ENCODE measurements around the gene SKIC2.
"Not testable (repeated sequence)": the region's sequence is repeated elsewhere in the genome, so short reads cannot be mapped to it uniquely, and the experiment has no call there.

The SKIC2 gene

DNA sequence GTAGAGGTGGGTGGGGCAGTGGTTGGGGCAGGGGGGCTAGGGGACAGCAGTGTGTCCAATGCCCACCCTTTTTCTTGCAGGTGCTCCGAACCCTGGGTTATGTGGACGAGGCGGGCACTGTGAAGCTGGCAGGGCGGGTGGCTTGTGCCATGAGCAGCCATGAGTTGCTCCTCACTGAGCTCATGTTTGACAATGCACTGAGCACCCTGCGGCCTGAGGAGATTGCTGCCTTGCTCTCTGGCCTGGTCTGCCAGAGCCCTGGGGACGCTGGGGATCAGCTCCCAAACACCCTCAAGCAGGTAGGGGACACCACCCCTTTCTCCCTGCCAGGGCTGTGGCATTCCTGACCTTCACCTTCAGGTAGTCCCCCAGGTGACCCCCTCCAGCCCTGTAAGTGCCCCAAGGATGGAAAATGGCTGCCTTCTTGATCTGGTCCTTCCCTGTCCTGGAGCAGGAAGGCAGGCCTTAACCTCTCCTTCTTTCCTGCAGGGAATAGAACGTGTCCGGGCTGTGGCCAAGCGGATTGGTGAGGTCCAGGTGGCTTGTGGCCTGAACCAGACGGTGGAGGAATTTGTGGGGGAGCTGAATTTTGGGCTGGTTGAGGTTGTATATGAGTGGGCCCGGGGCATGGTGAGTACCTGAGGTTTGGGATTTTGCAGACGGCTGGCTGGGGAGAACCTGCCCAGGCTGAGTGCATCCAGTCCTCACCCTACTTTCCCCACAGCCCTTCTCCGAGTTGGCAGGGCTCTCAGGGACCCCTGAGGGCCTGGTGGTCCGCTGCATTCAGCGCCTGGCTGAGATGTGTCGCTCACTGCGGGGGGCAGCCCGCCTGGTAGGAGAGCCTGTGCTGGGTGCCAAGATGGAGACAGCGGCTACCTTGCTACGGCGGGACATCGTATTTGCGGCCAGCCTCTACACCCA, 10.1 kb downstream of the SKIC2 start:
- in situ Hi-C loops (cut with HindIII; ENCODE audit: low sequenced_read_pairs), result no loop called here

- in situ Hi-C loops (cut with HindIII; ENCODE audit: low sequenced_read_pairs), result no loop called here
Measured at GRCh38 chr6:31969712-31970603, 11.0 kb downstream of the SKIC2 start.

DNA sequence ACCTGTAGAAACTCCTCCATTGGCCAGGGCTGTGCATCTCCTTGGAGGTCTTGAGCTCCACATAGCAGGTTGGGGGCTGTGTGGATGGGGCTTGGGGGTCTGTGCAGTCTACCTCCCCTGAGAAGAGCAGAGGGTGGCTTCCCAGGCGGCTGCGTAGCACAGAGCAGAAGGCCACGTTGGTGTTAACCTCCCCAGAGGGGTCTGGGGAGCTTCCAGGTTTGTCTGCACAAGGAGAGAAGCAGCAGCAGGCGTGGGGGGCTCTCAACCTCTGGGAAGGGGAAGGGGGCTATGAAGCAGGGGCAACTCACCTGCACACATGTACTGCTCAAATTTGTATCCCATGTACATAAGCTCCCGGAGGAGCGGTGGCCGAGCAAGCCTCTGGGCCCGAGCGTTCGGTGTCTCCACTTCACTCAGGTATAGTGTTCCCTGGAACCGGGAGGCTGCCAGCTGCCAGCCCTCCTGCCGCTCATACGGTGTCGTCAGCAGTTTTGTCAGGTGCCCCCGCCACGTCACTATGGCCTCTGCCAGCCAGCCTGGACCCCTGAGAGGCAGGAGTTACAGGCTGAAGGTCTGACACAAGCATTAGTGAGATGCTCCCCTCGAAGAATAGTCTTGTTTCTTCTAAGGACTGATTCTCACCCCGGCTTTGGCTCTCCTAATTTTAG, 11.8 kb downstream of the SKIC2 start:
- in situ Hi-C loops (cut with HindIII; ENCODE audit: low sequenced_read_pairs), result no loop called here

DNA sequence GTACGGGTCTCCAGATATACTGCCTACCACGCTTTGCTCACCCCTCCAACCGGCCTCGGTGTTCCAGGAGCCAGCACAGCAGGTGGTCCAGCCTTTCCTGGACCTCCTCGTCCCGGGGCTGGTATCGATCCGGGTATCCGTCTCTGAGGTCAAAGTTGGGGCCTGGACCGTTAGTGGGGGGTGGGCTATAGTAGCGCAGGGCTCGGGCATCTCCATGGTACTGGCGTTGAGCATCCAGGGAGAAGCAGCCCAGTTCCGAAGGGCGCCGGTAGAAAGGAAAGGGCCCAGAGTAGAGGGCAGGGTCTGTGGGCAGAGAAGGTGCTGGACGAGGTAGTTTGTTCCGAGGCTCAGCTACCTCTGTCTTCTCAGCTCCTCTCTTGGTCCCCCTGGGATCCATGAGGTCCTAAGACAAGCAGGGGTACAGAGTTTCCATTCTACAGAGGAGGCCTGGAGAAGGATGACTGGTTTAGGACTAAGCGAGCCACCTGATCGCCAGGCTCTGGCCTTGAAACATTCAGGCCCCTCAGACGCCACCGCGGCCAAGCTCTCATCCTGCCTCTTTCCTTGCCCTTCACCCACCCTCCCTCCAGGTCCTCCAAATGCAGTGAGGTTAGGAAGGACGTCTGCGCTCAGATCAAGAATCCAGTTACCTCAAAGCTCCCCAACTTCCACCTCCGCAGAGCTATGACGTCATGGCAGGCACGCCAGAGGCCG, 12.5 kb downstream of the SKIC2 start:
- in situ Hi-C loops (cut with HindIII; ENCODE audit: low sequenced_read_pairs), result no loop called here

DNA sequence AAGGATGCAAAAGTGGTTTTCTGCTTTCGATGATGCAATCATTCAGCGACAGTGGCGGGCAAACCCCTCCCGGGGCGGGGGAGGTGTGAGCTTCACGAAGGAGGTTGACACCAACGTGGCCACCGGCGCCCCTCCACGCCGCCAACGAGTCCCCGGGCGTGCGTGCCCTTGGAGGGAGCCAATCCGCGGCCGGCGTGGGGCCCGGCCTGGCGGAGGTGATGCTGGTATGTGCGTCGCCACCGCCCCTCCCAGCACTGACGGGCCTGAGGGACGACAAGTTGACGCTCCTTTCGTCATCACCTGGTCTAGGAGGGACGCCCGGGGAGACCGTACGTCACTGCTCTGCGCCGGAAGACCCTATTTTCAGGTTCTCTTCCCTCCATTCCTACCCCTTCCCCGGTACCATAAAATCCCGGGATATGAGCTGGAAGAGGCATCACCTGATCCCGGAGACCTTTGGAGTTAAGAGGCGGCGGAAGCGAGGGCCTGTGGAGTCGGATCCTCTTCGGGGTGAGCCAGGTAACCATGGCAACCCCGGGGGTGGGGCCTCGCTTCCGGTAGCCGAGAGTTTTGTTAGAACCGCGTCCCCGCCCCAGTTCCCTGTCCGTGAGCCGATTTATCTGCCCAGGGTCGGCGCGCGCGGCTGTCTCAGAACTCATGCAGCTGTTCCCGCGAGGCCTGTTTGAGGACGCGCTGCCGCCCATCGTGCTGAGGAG, 13.2 kb downstream of the SKIC2 start, which contains the start of gene DXO:
Gene DXO (minus strand): TSS at position 146 of the 716 bp plus-strand sequence. CDS start 463 bp downstream, outside the sequence.
- in situ Hi-C loops (cut with HindIII; ENCODE audit: low sequenced_read_pairs), result no loop called here

- in situ Hi-C loops (cut with HindIII; ENCODE audit: low sequenced_read_pairs), result no loop called here
Measured at GRCh38 chr6:31972709-31973350, 13.9 kb downstream of the SKIC2 start.

DNA sequence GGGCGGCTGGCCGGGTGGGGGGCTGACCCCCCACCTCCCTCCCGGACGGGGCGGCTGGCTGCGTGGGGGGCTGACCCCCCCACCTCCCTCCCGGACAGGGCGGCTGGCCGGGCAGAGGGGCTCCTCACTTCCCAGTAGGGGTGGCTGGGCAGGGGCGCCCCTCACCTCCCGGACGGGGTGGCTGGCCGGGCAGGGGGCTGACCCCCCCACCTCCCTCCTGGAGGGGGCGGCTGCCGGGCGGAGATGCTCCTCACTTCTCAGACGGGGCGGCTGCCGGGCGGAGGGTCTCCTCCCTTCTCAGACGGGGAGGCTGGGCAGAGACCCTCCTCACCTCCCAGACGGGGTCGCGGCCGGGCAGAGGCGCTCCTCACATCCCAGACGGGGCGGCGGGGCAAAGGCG, 17.1 kb downstream of the SKIC2 start:
- in situ Hi-C loops (cut with HindIII; ENCODE audit: low sequenced_read_pairs), result not testable (repeated sequence)

DNA sequence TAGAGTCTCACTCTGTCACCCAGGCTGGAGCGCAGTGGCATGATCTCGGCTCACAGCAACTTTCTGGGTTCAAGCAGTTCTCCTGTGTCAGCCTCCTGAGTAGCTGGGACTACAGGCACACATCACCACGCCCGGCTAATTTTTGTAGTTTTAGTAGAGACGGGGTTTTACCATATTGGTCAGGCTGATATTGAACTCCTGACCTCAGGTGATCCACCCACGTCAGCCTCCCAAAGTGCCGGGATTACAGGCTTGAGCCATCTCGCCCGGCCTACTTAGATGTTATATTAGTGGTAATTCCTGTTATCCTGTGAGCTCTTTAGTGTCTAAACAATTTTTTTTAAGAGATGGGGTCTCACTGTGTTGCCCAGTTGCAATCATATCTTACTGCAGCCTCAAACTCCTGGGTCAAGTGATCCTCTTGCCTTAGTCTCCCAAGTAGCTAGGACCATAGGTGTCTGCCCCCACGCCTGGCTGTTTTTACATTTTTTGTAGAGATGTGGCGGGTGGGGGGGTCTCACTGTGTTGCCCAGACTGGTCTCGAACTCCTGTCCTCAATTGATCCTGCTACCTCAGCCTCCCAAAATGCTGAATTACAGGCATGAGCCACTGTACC, 18.9 kb downstream of the SKIC2 start:
- in situ Hi-C loops (cut with HindIII; ENCODE audit: low sequenced_read_pairs), result no loop called here

- in situ Hi-C loops (cut with HindIII; ENCODE audit: low sequenced_read_pairs), result no loop called here
Measured at GRCh38 chr6:31978831-31979230, 19.9 kb downstream of the SKIC2 start.

DNA sequence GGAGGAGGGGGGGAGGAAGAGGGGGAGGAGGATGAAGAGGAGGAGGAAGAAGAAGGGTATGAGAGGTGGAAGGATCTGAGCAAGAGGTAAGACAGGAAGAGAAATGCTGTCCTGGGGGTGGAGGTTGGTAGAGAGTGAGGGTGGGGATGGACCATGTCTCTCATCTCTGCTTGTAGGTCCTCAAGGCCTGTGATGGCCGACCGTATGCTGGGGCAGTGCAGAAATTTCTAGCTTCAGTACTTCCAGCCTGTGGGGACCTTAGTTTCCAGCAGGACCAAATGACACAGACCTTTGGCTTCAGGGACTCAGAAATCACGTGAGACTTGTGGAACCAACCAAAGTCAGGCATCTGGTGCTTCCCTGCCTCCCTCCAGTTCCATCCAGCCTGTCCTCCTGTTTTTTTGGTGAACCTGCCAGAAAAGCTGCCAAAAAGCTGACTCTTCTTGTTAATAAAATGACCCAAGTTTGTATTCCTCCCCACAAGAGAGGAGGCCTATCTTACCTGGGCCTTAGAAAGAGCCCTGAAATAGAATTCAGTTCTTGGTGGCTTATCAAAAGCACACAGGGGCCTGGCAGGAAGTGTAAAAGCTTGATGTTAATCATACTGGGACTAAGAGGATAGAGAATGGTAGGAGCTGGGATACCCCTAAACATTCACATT, 20.4 kb downstream of the SKIC2 start:
- in situ Hi-C loops (cut with HindIII; ENCODE audit: low sequenced_read_pairs), result no loop called here

- in situ Hi-C loops (cut with HindIII; ENCODE audit: low sequenced_read_pairs), result not testable (repeated sequence)
Measured at GRCh38 chr6:31980195-31980876, 21.4 kb downstream of the SKIC2 start.

DNA sequence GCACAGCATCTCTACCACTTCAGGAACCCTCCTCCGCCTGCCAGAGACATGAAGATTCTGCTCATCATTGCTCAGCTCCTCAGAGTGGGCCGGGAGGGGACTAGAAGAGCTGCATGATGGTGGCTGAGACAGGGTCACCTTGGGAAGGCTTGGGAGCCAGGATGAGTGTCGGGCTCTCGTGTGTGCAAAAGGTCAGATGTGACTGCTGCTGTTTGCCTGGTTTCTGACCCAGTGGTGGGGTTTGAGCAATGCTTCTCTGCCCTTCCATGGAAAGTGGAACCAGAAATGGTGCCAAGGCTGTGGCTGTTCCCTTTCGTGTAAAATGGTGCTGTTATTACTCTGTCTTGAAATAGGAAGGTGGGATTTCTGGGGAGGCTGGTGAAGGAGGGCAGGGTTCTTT, 22.0 kb downstream of the SKIC2 start:
- in situ Hi-C loops (cut with HindIII; ENCODE audit: low sequenced_read_pairs), result not testable (repeated sequence)

DNA sequence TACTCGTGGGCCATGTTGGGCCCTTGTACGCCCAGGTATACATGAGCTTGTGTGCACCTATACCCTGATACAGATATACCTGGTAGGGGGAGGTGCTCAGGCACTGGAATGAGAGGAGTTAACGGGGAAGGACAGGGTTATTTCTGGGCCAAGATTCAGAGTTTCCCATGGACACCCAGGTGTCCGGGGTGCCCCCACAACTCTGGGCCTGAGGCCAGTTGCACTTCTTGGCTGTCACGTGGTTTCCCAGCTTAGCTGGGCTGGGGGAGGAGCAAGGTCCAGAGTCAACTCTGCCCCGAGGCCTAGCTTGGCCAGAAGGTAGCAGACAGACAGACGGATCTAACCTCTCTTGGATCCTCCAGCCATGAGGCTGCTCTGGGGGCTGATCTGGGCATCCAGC, 22.8 kb downstream of the SKIC2 start, which contains the start of gene C4A:
Gene C4A (plus strand): TSS at position 314 of the 400 bp plus-strand sequence. CDS start 51 bp downstream, at position 365.
- in situ Hi-C loops (cut with HindIII; ENCODE audit: low sequenced_read_pairs), result not testable (repeated sequence)

DNA sequence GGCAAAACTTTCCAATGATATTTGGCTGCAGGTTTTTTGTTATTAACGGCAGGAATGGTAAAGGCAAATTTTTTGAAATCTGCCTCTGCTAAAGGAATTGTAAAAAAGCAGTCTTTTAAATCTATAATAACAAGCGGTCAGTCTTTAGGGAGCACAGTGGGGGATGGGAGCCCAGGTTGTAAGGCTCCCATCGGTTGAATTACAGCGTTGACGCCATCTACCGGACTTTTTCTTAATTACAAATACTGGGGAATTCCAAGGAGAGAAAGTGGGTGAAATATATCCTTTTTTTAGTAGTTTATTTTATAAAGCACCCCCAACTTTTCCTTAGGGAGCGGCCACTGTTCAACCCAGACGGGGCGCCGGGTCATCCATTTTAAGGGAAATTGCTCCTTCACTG, 30.4 kb downstream of the SKIC2 start:
- in situ Hi-C loops (cut with HindIII; ENCODE audit: low sequenced_read_pairs), result not testable (repeated sequence)

DNA sequence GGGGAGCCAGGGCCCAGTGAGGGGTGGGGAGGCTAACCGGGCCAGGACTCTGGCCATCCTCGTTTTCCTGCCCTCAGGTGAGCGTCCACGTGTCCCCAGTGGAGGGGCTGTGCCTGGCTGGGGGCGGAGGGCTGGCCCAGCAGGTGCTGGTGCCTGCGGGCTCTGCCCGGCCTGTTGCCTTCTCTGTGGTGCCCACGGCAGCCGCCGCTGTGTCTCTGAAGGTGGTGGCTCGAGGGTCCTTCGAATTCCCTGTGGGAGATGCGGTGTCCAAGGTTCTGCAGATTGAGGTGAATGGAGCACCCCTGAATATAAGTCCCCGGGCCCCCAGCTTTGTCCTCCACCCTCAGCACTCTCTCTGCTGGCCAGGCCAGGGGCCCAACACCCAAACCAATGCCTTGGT, 35.4 kb downstream of the SKIC2 start:
- in situ Hi-C loops (cut with HindIII; ENCODE audit: low sequenced_read_pairs), result not testable (repeated sequence)

GRCh38 chr6:31996385-31996784, 37.4 kb downstream of the SKIC2 start:
- in situ Hi-C loops (cut with HindIII; ENCODE audit: low sequenced_read_pairs), result not testable (repeated sequence)

- in situ Hi-C loops (cut with HindIII; ENCODE audit: low sequenced_read_pairs), result not testable (repeated sequence)
Measured at GRCh38 chr6:32002546-32003268, 43.7 kb downstream of the SKIC2 start.
